ENCODE measurements around the gene CACNG5. TPM values are rescaled to one million over a fixed set of nuclear protein-coding genes. Genes with fewer than 3 reads are reported as not detected.

Gene CACNG5
- total RNA-seq, 1 donor from 2014 or later: not detected

DNA sequence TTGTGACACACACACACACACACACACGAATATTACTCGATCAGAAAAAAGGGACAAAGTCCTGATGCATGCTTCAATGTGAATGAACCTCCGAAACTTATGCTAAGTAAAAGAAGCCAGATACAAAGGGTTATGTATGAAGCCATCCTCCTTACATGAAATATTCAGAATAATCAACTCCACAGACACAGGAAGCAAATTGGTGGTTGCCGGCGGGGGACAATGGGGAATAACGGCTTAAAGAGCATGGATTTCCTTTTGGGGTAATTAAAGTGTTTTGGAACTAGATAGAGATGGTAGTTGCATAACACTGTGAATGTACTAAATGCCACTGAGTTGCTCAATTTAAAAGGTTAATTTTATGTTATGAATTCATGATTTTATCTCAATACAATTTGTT is 8.1 kb upstream of the CACNG5 start:
- ATAC-seq: no peak

DNA sequence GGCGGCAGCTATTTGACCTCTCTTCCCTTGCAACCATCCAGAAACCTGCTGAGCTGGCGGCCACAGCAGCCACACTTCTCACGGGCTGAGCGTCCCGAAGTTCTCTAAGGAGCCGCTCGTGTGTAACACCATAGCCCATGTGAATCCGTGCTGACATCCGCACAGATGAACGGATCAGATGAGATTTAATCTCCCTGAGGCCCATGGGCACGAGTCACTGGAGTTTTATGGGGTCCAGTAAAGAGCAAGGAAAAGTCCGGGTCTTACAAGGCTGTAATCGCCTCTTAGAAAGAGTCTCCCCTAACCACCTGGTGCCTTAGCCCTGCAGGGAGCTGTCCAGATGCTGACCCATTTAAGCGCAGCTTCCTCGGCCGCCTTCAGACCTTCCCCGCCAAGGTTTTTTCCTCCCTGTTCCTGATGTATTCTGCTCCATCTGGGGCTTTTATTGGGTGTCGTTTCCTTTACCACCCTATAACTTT is 5.5 kb upstream of the CACNG5 start:
- ATAC-seq: peak; percentile 45

DNA sequence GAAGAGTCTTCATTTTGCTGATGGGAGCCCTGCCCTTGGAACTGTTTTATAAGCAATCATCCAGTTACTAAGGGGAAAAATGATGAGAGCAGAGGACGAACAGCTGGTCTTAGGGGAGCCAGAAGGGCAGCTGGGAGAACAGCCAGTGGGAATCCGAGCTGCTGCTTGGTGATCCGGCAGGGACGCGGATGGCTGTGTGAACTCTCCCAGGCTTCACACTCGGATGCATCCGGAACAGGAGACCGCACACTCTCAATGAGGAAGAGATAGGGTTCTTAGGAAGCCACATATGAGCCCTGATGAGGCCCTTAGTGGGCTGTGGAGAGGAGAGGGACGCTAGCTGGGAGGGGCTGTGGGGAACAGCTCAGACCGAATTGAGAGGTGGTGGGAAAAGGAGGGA is 5.0 kb upstream of the CACNG5 start:
- no peak for ATAC-seq

DNA sequence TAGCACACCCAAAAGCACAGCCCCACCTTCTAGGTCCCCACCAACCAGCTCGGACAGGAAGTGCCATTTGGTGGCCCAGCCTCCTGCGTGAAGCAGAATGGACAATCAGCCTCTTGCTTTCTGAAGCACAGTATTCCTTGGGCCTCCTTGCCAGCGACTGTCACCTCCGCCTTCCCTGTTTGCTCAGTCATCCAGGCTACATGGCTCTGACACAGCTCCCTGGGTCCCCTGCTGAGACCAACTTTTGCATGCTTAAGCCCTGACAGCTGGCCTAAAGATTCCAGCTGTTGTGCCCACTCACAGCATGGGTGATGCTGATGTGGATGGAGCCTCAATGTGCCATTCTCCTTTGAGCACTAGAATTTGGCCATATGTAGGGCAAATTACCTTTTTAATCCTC is 4.5 kb upstream of the CACNG5 start:
- ATAC-seq: no peak

DNA sequence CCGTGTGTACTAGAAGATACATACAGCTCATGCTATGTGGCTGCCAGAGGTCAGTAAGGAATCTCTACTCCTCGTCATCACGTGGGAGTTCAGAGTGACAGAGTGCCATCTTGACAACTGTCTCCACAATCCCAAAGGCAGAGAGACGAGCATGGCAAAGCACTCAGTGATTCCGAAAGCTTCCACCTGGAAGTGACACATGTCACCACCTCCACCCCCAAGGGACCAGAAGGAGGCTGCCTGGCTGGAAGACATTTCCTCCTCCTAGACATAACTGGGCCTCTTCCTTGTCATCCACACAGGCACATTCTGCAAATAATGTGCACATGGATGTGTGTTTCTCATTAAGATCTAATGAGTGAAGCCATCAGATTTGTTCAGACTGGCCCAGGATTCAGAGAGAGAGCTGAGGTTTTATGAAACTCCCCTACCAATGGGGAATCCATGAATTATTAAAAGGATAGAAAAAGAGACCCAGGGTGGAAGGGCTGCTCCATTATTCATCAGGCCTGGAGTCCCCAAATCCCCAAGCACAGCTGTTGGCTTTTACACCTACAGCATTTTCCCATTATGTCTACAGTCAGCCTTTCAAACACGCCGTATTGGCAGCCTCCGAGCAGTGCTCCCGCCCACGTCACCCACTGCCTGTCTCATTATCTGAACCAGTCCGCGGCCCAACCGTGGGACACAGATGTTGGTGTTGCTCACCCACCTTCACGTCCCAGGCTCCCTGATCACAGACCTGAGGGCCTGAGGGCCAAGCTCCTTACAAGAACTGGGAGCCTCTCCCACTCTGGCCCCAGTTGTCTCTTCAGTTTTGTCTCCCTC is 3.3 kb upstream of the CACNG5 start:
- ATAC-seq: no peak

DNA sequence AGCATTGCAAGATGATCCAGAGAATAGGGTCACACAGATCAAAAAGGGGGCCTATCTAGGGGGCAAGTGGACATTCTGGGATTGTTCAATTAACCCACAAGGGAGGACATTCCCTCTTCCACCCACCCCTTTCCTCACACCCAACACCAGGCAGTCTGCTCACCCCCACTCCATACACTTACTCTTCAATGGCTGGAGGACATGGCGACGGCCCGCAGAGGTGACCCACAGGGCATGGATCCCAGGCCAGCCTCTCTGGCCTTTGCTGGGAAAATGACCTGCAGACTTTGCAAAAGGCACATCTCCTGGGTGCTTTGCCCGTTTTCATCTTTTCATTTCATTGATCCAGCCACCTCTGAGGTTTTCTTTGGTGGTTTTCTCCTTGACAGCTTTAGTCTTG is 1.7 kb upstream of the CACNG5 start:
- no peak for ATAC-seq

DNA sequence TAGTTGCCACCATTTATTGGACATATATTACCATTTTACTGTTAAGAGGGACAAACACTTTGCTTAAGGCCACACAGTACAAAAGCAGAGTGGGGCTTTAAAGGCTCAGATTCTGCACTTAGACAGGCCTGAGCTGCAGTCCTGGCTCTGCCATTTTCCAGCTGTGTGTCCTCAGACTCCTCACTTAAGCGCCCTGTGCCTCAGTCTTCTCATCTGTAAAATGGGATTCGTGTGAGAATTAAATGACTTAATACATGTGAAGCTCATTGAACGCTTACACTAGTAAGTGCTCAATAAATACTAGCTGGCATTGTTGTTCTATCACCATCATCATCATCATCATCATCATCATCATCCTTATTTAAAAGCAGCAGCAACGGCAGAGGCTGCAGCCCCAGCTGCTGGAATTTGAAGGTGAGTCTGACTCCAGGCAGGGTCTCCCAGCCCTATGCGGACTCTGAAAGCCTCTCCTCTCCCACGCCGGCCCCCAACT is 445 bp upstream of the CACNG5 start:
- ATAC-seq: no peak

DNA sequence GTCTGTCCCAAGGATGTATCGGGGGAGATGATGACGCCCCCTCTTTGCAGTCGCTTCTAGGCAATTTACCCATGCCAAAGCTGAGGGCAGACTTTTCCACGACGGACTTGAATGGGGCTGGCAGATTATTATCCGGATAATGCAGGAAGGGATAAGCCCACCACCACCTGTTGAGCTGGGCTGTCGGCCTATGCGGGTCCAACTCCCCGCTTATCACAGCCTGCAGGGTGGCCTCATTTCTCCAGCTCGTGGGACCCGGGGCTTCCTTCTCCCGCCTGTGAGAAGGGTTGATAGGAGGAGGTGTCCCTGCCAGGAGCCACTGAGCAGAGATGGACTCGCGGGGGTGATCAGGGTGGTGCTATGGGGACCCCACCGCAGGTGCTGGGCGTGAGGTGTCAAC is 559 bp downstream of the CACNG5 start:
- ATAC-seq: no peak

DNA sequence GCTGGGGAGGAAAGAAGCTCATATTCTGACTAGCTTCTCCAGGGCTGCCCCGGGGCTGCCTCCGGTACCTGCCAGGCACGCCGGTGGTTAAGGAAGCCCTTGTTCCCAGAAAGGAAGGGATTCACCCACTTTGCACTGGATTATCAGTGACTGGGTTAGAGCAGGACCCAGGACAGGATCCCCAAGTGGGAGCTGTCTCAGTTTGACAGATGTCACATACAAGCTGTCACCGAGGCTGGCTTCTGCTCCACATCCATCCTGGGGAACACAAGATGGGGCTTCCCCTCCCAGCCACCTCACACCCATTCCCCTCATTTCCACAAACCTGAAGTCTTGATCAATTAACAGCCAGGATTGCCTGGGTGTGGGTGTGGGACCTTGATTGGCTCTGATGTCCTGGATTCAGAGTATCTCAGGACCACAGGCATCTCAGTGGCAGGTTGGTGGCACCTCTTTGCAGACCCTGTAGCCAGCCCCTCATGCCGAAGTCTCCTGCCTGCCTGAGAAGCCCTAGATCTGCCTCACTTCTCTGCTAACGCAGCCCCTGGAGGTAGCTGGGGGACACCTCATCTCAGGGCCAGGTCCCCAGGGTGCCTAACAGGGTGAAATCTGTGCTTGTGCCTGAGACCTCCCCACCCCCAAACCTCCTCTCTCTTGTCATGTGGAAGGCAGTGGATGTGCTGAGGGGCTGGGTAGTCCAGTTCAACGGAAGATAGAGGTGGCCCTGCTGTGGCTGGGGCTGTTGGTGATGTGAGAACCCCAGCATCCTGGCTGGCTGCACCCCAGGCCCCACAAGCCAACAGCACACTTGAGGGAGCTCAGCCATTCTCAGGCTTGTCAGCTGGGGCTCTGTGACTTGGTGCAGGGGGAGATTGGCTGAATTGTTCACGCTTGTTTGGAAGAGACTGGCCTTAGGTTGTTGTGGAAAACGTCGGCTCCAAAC is 1.4 kb downstream of the CACNG5 start:
- no peak for ATAC-seq

DNA sequence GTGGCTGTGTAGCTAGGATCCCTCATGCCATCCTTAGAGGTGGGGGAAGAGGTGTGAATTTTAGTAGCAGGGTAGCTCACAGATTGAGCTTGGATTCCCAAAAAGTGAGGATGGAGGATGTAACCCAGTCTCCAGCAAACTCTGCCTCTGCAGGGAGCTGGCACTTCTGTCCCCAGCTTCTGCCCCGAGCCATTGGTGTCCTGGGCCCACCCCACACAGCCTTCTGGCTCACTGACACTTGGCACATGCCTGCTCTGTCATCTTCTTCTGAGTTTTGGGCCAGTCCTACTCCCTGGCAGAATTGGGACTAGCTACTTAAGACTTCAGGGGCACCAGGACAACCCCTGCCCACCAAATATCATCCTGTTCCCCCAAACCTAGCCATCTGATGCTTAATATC is 2.3 kb downstream of the CACNG5 start:
- ATAC-seq: no peak

DNA sequence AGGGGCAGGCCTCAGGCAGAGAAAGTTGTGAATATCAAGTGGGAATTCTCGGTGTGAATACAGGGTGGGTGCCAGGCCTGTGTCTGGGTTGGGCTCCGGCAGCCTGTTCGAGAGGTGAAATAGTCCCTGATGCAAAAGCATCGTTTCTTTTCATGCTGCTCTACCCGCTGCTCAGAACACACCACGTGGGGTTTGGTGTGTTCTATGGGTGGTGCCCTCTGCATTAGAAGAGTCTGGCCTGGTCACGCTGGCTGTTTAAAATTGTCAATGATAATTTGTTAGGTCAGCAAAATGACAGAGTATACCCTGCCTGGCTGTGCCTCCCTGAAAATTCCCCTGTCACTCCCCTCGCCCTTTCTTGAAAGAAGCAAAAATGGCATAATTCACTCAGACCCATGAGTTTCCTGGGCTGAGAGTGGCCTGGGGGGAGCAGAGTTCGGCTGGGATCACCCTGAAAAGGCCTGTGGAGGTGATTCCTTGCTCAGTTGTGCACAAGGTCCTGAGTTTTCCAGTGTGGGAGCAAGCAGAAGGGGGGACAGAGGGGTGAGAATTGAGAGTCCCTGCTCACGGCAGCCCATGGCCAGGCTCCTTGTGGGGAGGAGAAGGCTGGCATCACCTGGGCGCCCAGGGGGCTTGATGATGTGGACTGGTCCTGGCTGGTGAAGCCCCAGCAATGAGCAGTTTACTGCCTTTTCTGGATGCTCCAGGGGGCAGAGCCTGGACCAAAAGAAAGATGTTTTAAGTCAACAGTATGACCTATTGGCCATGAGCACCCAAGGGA is 3.2 kb downstream of the CACNG5 start:
- no peak for ATAC-seq

DNA sequence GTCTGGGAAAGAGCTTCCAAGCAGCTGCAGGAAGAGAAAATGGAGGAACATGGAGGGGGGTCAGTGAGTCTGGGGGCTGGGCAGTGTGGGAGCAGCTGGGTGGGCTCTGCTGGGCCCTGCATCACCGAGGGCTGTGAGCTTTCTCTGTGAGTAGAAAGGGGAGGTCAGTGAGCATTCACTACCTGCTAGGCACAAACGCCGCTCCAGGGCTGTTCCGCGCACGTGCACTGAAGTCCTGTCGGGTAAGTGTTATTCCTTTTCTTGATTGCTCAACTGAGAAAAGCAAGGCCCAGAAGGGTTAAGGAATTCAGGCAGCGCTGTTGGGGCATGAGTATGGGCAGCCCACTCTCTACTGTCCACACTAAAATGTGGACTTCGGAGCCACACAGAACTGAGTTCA is 4.7 kb downstream of the CACNG5 start:
- ATAC-seq: no peak

DNA sequence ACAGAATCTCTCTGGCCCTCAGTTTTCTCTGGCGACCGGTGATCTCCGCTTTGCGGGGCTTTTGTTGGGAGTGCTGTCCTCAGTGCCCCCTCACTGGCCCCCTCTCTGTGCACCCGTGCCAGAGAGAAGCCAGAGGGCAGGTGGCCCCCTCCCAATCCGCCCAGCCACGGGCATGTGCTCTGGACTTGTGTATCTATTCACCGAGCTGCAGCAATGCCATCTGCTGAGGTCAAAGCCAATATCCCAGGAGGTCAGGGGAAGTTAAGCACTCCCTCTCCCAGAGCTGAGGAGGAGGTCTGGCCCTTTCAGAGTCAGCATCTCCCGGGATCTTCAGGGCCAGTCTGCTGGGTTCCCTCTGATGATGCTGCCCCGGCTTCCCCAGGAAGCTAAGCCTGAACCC is 5.1 kb downstream of the CACNG5 start:
- no peak for ATAC-seq

DNA sequence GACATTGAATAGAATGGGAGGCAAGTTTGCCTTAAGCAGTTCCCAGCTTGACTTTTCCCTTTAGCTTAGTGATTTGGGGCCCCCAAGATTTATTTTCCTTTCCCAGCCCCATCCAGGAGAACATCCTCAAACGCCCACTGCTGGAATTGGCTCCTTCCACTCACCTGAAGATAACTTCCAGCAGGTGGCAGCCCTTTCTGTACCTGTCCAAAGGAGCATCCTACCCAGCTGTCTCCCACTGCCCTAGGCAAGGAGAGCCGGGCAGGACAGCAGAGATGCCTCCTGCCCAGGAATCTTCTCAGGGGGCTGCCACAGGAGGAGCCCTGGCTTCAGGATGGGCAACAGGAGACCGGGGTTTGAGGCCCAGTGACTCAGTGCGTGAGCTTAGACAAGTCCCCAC is 6.4 kb downstream of the CACNG5 start:
- ATAC-seq: no peak

DNA sequence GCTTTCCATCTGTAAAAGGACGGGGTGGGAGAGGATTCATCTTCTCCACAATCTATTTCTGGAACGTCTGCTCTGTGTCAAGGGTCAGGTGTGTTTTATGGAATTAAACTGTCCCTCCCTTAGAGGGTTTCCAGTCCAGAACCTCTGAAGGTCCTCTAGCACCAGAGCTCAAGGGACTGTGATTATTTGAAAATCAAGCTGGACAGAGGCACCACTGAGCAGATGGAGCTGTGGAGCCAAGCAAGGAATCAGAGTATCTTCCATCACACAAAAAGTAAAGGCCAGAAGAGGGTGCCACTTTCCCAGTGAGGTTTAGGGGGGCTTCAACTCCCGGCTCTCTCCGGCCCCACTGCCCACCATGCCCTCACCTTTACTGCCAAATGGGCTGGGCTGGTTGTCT is 6.8 kb downstream of the CACNG5 start:
- no peak for ATAC-seq

DNA sequence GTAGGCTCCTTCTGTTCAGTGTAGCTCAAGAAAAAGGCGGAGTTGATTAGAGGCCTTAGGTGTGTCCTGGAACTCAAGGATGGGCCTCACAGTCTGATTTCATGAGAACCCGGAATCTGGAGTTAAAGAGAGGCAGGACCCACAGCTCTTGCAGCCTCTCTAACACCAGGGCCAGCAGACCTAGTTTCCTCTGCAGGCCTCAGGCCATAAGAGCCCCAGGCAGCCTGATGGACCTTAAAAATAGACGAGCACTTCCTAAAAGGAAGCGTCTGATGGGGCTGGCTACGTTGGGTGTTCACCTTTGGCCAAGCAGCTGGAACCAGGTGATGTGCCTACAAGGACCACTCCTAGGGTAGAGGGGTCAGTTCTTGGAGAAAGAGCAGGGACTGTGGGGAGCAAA is 7.6 kb downstream of the CACNG5 start:
- no peak for ATAC-seq

DNA sequence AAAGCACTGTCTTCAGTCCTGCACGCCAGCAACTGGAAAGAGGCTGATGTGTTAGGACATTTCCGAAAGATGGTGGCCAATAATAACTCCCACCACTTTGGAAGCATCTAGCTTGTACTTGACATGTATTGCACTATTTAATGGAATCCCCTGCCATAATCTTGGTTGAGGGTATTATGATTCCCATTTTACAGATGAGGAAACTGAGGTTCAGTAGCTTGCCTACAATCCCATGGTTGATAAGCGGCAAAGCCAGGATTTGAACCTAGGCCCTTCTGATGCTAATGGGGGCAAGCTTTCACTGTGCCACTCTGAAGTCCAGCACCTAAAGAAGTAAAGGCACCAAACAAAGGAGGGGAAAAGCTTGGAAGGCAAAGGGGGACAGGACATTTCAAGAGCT is 8.0 kb downstream of the CACNG5 start:
- ATAC-seq: no peak

DNA sequence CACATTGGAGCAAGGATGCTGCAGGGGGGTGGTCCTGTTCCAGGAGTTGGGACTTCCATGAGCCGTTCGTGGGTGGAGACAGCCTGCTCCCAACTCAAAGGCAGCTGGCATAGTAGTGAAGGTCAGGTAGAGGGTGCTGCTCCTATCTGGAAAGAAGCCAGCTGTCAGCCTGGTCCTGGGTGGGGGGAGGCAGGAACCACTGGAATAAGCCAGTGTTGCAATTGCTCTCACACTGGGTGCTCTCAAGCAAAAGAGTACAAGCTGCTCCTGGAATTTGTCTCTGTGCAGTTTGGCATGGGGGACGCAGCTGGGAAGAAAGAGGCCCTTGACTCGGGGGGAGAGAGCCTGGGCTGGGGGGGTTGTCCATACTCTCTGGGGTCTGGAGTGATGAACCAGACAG is 8.7 kb downstream of the CACNG5 start:
- no peak for ATAC-seq

DNA sequence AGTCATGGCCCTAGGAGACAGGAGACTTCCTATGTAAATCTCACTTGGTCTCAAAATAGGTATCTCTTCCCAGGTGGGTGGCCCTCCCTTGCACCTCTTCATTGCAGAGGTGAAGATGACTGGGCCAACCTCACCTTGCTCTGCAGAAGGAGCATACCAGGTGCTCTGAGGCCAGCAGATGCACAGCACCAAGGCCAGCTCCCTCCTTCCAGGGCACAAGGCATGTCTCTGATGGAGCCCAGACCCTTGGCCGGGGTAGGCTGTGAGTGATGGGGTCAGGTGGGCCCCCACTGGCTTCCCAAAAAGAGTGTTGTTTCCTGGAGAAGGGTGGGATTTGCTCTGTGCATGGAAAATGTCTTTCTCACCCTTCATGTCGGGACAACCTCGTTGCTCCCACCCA is 12.8 kb downstream of the CACNG5 start:
- ATAC-seq: no peak

DNA sequence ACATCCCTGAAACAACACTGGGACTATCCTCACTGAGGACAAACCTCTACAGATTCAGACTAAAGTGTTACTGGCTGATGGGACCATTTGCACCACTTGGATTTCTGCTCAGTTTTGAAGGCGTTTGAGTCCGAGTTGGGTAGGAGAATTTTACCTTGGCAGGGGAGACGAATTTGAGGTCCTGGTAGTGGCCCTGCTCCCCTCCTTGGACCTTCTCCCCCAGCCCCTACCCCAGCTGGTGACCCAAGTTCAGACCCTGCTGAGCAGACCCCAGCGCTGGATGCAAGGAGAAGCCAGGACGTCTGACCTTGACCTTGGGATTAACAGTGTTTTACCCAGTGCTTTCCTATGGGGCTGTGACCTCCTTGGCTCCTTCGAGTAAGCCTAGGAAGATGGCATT is 13.6 kb downstream of the CACNG5 start:
- no peak for ATAC-seq

DNA sequence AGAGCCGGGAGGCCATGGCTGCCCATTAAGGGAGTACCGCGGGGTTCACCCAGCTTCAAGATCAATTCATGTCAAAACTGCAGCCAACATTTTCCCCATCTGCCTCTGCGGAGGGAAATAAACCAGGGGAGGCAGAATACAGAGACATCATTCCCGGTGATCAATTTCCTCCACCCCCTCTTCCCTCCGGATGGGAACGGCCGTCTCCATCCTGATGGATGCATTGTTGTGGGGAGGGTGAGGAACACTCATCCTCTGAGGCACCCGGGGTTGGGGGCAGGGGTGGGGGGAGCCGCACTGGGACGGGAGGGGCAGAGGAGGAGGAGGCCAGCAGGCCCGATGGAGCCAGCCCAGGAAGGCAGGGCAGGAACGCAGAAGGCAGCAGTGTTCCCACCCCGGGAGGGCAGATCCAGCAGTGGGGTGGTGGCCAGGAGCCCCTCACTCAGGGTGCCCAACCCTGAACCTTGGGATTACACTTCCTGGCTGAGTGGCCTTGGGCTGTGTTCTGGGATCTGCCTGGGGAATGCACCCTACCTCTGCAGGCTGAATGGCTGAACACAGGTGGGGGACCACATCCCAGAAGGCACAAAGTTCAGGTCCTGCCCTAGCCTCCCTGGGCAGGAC is 14.2 kb downstream of the CACNG5 start:
- no peak for ATAC-seq

DNA sequence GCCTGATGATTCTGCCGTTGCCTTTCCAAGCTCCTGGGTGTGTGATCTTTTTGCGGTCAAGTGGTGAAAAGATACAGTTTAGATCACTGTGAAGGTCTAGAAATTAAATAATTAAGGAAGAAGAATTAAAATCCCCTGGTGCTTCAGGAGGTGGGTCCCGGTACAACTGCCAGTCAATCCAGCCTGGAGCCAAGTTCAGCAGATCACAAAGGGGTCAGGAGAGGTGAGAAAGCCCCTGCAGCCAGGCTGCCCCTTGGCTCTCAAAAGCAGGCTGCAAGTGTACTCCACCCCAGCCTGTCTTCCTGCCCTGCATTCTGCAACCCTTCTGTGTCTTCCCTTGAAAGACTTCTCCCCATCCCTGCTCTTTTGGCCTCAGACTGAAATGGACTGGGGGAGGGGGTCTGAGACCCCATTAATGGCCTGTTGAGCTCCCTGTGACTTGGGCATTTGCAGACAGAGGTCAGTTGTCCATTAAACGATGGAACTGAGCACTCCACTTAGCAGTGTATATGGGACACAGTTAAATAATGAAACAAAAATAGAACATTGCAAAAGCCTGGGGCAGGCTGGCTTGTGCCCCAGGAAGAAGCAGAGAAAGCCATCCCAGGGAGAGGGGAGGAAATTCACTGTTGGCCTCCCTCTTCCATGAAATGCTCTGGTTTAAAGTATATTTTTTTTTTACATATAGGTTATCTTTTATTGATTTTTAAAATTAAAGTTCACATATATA is 15.1 kb downstream of the CACNG5 start:
- ATAC-seq: no peak
